M059J (cell line): ENCODE data around the gene IL23R. TPM values are rescaled to one million over a fixed set of nuclear protein-coding genes. Genes with fewer than 3 reads are reported as not detected.
"Not testable (repeated sequence)": the region's sequence is repeated elsewhere in the genome, so short reads cannot be mapped to it uniquely, and the experiment has no call there.

ENCODE experiments used
- DNase-seq: peaks from one replicate; pipeline ENCODE4 v3.0.0-alpha.2; 2012; ENCODE audit warnings: low read depth
- total RNA-seq: library from RNA; depleted of rRNA; stranded (reverse); fragments of >200 nt; shearing (Covaris generic); gene quantifications from 2 replicates; pipeline ENCODE4 v1.2.3, GENCODE V29; 2014; rRNA removed

IL23R gene
- 0.07 TPM in 1 of 2 replicates, not detected in the other for total RNA-seq

GRCh38 chr1:67166196-67166595 is at the start of gene IL23R:
Gene IL23R, plus strand, starts transcription at chr1:67166454. Its CDS starts 1,667 bp downstream, at chr1:67168121.
- DNase-seq: no peak

GRCh38 chr1:67118191-67118590 is 48.1 kb upstream of the IL23R start:
- peak; percentile 9 for DNase-seq

- DNase-seq: no peak
These were observed 47.6 kb upstream of the IL23R start for GRCh38 chr1:67118646-67119045.

- no peak for DNase-seq
These were observed 45.2 kb upstream of the IL23R start for GRCh38 chr1:67120855-67121619.

GRCh38 chr1:67124455-67124854 is 41.8 kb upstream of the IL23R start:
- DNase-seq: no peak

GRCh38 chr1:67126111-67126746 is 40.0 kb upstream of the IL23R start:
- peak; percentile 18 for DNase-seq

- DNase-seq: no peak
These were observed 39.3 kb upstream of the IL23R start for GRCh38 chr1:67126974-67127373.

GRCh38 chr1:67130673-67131072 is 35.6 kb upstream of the IL23R start:
- no peak for DNase-seq

- no peak for DNase-seq
These were observed 33.1 kb upstream of the IL23R start for GRCh38 chr1:67133177-67133576.

GRCh38 chr1:67134695-67135094 is 31.6 kb upstream of the IL23R start, which contains the start of gene C1orf141:
Gene C1orf141, minus strand, starts transcription at chr1:67134970. Its CDS starts 7,730 bp downstream, at chr1:67127240.
- peak; percentile 9 for DNase-seq

GRCh38 chr1:67135354-67135753 is 30.9 kb upstream of the IL23R start:
- DNase-seq: peak; percentile 36

- DNase-seq: no peak
These were observed 28.9 kb upstream of the IL23R start for GRCh38 chr1:67137307-67137753.

- no peak for DNase-seq
These were observed 27.3 kb upstream of the IL23R start for GRCh38 chr1:67138813-67139499.

GRCh38 chr1:67140460-67140859 is 25.8 kb upstream of the IL23R start:
- DNase-seq: no peak

GRCh38 chr1:67141832-67142231 is 24.4 kb upstream of the IL23R start:
- not testable (repeated sequence) for DNase-seq

- DNase-seq: no peak
These were observed 23.3 kb upstream of the IL23R start for GRCh38 chr1:67142931-67143330.

GRCh38 chr1:67143966-67144365 is 22.3 kb upstream of the IL23R start:
- DNase-seq: no peak

GRCh38 chr1:67144696-67145095 is 21.6 kb upstream of the IL23R start:
- no peak for DNase-seq

- no peak for DNase-seq
These were observed 20.2 kb upstream of the IL23R start for GRCh38 chr1:67146101-67146500.

GRCh38 chr1:67146539-67146938 is 19.7 kb upstream of the IL23R start:
- DNase-seq: no peak

- not testable (repeated sequence) for DNase-seq
These were observed 18.3 kb upstream of the IL23R start for GRCh38 chr1:67147973-67148372.

GRCh38 chr1:67148516-67149178 is 17.6 kb upstream of the IL23R start:
- peak; percentile 16 for DNase-seq
